Muscle layer of colon (tissue), 2 donors: ENCODE results near the gene ANP32B.
"Not testable (repeated sequence)": the region's sequence is repeated elsewhere in the genome, so short reads cannot be mapped to it uniquely, and the experiment has no call there.

Experiments
- H3K27ac ChIP-seq: one replicate; pipeline ENCODE4 v1.7.0; 2013; ENCODE audit warnings: low read depth, mild to moderate bottlenecking, low read length, moderate library complexity
- H3K27me3 ChIP-seq, 2 donors: one replicate each; pipeline ENCODE4 v1.7.0; 2013; ENCODE audit warnings: low read length in 2 of 2, mild to moderate bottlenecking in 2 of 2; ENCODE audit not compliant: insufficient read depth in 2 of 2, control insufficient read depth in 1 of 2
- H3K36me3 ChIP-seq: one replicate; pipeline ENCODE4 v1.7.0; 2013; ENCODE audit warnings: mild to moderate bottlenecking, low read length; ENCODE audit not compliant: insufficient read depth
- H3K4me1 ChIP-seq: one replicate; pipeline ENCODE4 v1.7.0; 2013; ENCODE audit warnings: mild to moderate bottlenecking, low read length; ENCODE audit not compliant: insufficient read depth
- H3K4me3 ChIP-seq, 2 donors: one replicate each; pipeline ENCODE4 v1.7.0; 2013; ENCODE audit warnings: low read length in 2 of 2, low read depth in 1 of 2, mild to moderate bottlenecking in 1 of 2, moderate library complexity in 1 of 2
- H3K9ac ChIP-seq: one replicate; pipeline ENCODE4 v1.7.0; 2013; ENCODE audit warnings: low read length
- H3K9me3 ChIP-seq: one replicate; pipeline ENCODE4 v1.7.0; 2013; ENCODE audit warnings: mild to moderate bottlenecking, low read length
- donor health status: abdominal sarcoma.
- donor health status: Adenocarcinoma of cecum.

Gene ANP32B

GRCh38 chr9:97966493-97966892 lies 16.6 kb upstream of the ANP32B start:
- H3K9ac ChIP-seq: no peak overlapping the region
- no peaks in the 10 kb centered on the region for H3K9me3 ChIP-seq
- no peaks in the 10 kb centered on the region for H3K27me3 ChIP-seq
- H3K4me1 ChIP-seq: no peaks in the 10 kb centered on the region
- H3K27ac ChIP-seq: no peak overlapping the region
- no peaks in the 10 kb centered on the region for H3K36me3 ChIP-seq
- no peak overlapping the region for H3K4me3 ChIP-seq

DNA sequence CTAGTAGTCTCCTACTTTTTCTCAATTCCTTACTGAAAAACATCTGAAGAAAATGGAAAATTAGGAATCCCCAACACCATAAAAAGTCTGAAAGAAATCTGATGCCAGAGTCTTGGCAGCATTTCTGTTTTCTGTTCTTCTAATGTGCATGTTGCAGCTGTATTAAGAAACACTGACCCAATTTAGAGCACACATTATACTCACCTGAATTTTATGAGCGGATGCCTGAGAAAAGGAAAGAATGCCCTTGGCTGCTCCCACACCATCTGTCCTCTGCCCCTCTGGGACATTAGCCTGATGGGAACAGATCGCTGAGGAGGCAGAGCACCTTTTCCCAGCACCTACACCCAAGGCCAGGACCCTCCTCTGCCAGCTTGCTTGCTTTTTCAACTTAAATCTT lies 14.1 kb upstream of the ANP32B start:
- H3K36me3 ChIP-seq: no peaks in the 10 kb centered on the region
- H3K4me3 ChIP-seq: no peak overlapping the region
- H3K9me3 ChIP-seq: no peaks in the 10 kb centered on the region
- no peaks in the 10 kb centered on the region for H3K4me1 ChIP-seq
- H3K27me3 ChIP-seq: no peaks in the 10 kb centered on the region
- no peak overlapping the region for H3K9ac ChIP-seq
- H3K27ac ChIP-seq: no peak overlapping the region

GRCh38 chr9:97970165-97970564 lies 13.0 kb upstream of the ANP32B start:
- no peaks in the 10 kb centered on the region for H3K27me3 ChIP-seq
- H3K4me1 ChIP-seq: no peaks in the 10 kb centered on the region
- no peak overlapping the region for H3K4me3 ChIP-seq
- no peaks in the 10 kb centered on the region for H3K36me3 ChIP-seq
- no peak overlapping the region for H3K27ac ChIP-seq
- no peak overlapping the region for H3K9ac ChIP-seq
- no peaks in the 10 kb centered on the region for H3K9me3 ChIP-seq

DNA sequence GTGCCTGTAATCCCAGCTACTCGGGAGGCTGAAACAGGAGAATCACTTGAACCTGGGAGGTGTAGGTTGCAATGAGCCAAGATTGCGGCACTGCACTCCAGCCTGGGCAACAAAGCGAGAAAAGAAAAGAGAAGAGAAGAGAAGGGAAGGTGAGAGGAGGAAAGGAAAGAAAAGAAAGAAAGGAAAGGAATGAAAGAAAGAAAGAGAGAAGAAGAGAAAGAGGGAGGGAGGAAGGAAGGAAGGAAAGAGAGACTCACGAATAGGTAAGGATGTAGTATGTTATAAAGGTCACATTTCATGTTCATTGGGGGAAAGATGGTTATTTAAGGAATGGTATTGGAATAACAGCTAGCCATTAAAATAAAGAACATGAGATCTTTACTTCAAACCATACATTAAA lies 10.4 kb upstream of the ANP32B start:
- Histone ChIP-seq H3K9ac (no peak overlapping the region), H3K27ac (no peak overlapping the region), H3K27me3 (no peaks in the 10 kb centered on the region), H3K4me1 (no peaks in the 10 kb centered on the region), H3K4me3 (no peak overlapping the region), H3K9me3 (no peaks in the 10 kb centered on the region), H3K36me3 (no peaks in the 10 kb centered on the region)

DNA sequence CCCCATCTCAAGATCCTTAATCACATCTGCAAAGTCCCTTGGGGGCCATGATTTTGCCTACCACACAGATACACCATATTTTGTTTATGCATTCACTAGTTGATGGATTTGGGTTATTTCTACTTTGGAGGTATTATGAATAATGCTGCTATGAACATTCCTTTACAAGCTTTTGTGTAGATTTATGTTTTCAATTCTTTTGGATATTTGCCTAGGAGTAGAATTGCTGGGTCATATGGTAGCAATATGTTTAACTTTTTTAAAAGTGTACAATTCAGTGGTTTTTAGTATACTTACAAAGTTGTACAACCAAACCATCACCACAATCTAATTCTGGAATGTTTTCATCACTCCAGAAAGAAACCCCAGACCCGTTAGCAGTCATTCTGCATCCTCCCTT lies 7.8 kb upstream of the ANP32B start:
- Histone ChIP-seq H3K27me3 (no peaks in the 10 kb centered on the region), H3K36me3 (no peaks in the 10 kb centered on the region), H3K4me1 (peaks cover 9% of the 10 kb centered on the region), H3K27ac (no peak overlapping the region), H3K9ac (no peak overlapping the region), H3K9me3 (no peaks in the 10 kb centered on the region), H3K4me3 (no peak overlapping the region)

DNA sequence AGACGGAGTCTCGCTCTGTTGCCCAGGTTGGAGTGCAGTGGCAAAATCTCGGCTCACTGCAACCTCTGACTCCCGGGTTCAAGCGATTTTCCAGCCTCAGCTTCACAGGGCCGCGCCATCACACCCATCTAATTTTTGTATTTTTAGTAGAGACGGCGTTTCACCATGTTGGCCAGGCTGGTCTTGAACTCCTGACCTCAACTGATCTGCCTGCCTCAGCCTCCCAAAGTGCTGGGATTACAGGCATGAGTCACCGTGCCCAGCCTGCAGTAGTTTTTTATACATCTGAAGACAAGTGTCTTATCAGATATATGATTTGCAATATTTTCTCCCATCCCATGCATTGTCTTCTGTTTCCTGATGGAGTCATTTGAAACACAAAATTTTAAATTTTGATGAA lies 6.5 kb upstream of the ANP32B start:
- not testable (repeated sequence) for H3K27me3 ChIP-seq

GRCh38 chr9:97978371-97979130 lies 4.6 kb upstream of the ANP32B start:
- Histone ChIP-seq H3K9ac (no peak overlapping the region), H3K9me3 (no peaks in the 10 kb centered on the region), H3K4me1 (peaks cover 24% of the 10 kb centered on the region), H3K36me3 (no peaks in the 10 kb centered on the region), H3K4me3 (no peak overlapping the region), H3K27ac (no peak overlapping the region), H3K27me3 (no peaks in the 10 kb centered on the region)

More for the DNA sequence above, 6.5 kb upstream of the ANP32B start:
- not testable (repeated sequence) for H3K4me3 ChIP-seq, H3K9me3 ChIP-seq, H3K9ac ChIP-seq, H3K27ac ChIP-seq, H3K36me3 ChIP-seq
- H3K4me1 ChIP-seq: peaks cover 17% of the 10 kb centered on the region

- no peak overlapping the region for H3K4me3 ChIP-seq
- no peaks in the 10 kb centered on the region for H3K36me3 ChIP-seq
Measured at GRCh38 chr9:97979788-97980478, 3.2 kb upstream of the ANP32B start.

DNA sequence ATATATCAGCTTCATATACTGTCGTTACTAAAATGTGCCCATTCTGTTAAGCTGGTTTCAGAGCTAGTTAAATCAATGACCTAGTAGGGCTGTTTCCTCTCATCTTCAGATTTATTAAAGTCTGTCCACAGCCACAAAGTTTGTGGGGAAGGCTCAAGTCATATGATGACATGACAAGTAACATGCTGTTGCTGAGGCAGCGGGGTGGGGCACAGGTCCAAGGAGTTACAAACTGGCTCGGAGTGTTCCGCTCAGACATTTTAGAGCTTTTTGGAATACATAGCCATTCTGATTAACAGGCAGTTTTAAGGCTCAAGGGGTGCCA lies 2.7 kb upstream of the ANP32B start:
- peaks cover 30% of the 10 kb centered on the region for H3K4me1 ChIP-seq
- no peak overlapping the region for H3K27ac ChIP-seq
- H3K9ac ChIP-seq: no peak overlapping the region
- H3K9me3 ChIP-seq: no peaks in the 10 kb centered on the region
- no peaks in the 10 kb centered on the region for H3K36me3 ChIP-seq
- H3K4me3 ChIP-seq: no peak overlapping the region
- H3K27me3 ChIP-seq: no peaks in the 10 kb centered on the region

More at GRCh38 chr9:97979788-97980478, 3.2 kb upstream of the ANP32B start:
- H3K4me1 ChIP-seq: peaks cover 25% of the 10 kb centered on the region
- no peaks in the 10 kb centered on the region for H3K27me3 ChIP-seq
- H3K9ac ChIP-seq: no peak overlapping the region
- no peaks in the 10 kb centered on the region for H3K9me3 ChIP-seq
- no peak overlapping the region for H3K27ac ChIP-seq

GRCh38 chr9:97980918-97981845 lies 2.0 kb upstream of the ANP32B start:
- no peaks in the 10 kb centered on the region for H3K36me3 ChIP-seq
- H3K27me3 ChIP-seq: no peaks in the 10 kb centered on the region
- no peaks in the 10 kb centered on the region for H3K9me3 ChIP-seq
- H3K9ac ChIP-seq: no peak overlapping the region
- H3K4me1 ChIP-seq: peaks cover 37% of the 10 kb centered on the region
- no peak overlapping the region for H3K4me3 ChIP-seq
- no peak overlapping the region for H3K27ac ChIP-seq

- H3K27me3 ChIP-seq: no peaks in the 10 kb centered on the region
- H3K27ac ChIP-seq: peak overlapping the region; percentile 77
- H3K9ac ChIP-seq: peak overlapping the region; percentile 76
- peaks cover 46% of the 10 kb centered on the region for H3K4me1 ChIP-seq
- no peaks in the 10 kb centered on the region for H3K9me3 ChIP-seq
- peak overlapping the region; percentile 70 to 76 for H3K4me3 ChIP-seq
- no peaks in the 10 kb centered on the region for H3K36me3 ChIP-seq
Measured at GRCh38 chr9:97981846-97982682, 1.1 kb upstream of the ANP32B start.
